H1 (cell line): Measurements from ENCODE around the gene IKZF1. TPM values are rescaled to one million over a fixed set of nuclear protein-coding genes. Genes with fewer than 3 reads are reported as not detected.
A peak's percentile ranks its signal among the peaks of the same experiment; 100 is the strongest.

Experiments used
- CTCF ChIA-PET: fragments of 300-600 bp; sonication (Branson Sonifier 250); formaldehyde crosslinking; loops from one replicate; lab custom pipeline; 2021; ENCODE audit not compliant: partially characterized antibody; lab: Charles Lee
- POLR2A ChIA-PET: fragments of 300-600 bp; sonication (Branson Sonifier 250); formaldehyde crosslinking; loops from one replicate; lab custom pipeline; 2021; ENCODE audit warnings: inconsistent platforms; ENCODE audit not compliant: partially characterized antibody; lab: Charles Lee
- DNase-seq, 2 experiments: peaks; one replicate each; pipeline versions ENCODE4 v3.0.0 to v3.0.0-alpha.2; 2010 to 2022; ENCODE audit warnings: low spot score in 2 of 2, low read depth in 1 of 2, mixed read lengths in 1 of 2
- FAIRE-seq: peaks from 2 replicates; lab custom pipeline; 2011; peaks lifted over from hg19 to GRCh38; lab: Jason Lieb, UNC
- H2AFZ ChIP-seq: 2 replicates; pipeline ENCODE4 v1.8.1; 2012; ENCODE audit warnings: low read length, inconsistent platforms
- H2AK5ac ChIP-seq: 2 replicates; pipeline ENCODE4 v1.6.1; 2013; ENCODE audit warnings: low read depth, low read length
- H2BK120ac ChIP-seq: replicated peaks from 2 replicates; pipeline ENCODE3; 2013; ENCODE audit warnings: low read depth, low read length, inconsistent platforms
- H2BK12ac ChIP-seq: 2 replicates; pipeline ENCODE4 v1.6.1; 2013; ENCODE audit warnings: low read depth, low read length
- H2BK15ac ChIP-seq: 2 replicates; pipeline ENCODE4 v1.6.1; 2013; ENCODE audit warnings: low read length
- H2BK20ac ChIP-seq: 2 replicates; pipeline ENCODE4 v1.6.1; 2013; ENCODE audit warnings: low read length
- H2BK5ac ChIP-seq: 2 replicates; pipeline ENCODE4 v1.6.1; 2013; ENCODE audit warnings: low read depth, low read length
- H3K14ac ChIP-seq: 2 replicates; pipeline ENCODE4 v1.6.1; 2013; ENCODE audit warnings: inconsistent platforms; ENCODE audit not compliant: insufficient read length
- H3K18ac ChIP-seq: 2 replicates; pipeline ENCODE4 v1.6.1; 2013; ENCODE audit warnings: low read length; ENCODE audit errors: extremely low read depth
- H3K23ac ChIP-seq: 2 replicates; pipeline ENCODE4 v1.6.1; 2013; ENCODE audit warnings: inconsistent platforms; ENCODE audit not compliant: insufficient read length
- H3K23me2 ChIP-seq: 2 replicates; pipeline ENCODE4 v1.6.1; 2013; ENCODE audit warnings: low read depth, low read length
- H3K27ac ChIP-seq: 2 replicates; pipeline ENCODE4 v1.6.1; 2011; ENCODE audit warnings: low read depth, low read length, inconsistent platforms
- H3K27me3 ChIP-seq, 4 experiments: replicated peaks in 1 of 4; 1 replicate in 1 of 4; 2 replicates in 3 of 4; pipeline versions ENCODE4 v1.6.1 to v1.8.1; 2011 to 2013; ENCODE audit warnings: low read length in 3 of 4, mild to moderate bottlenecking in 3 of 4, inconsistent platforms in 2 of 4, mixed read lengths in 2 of 4, moderate library complexity in 1 of 4; ENCODE audit not compliant: control insufficient read depth in 3 of 4, insufficient read depth in 3 of 4; ENCODE audit errors: extremely low read depth in 1 of 4
- H3K36me3 ChIP-seq, 4 experiments: 2 replicates each; pipeline versions ENCODE4 v1.6.1 to v1.8.1; 2011 to 2013; ENCODE audit warnings: mild to moderate bottlenecking in 4 of 4, low read length in 3 of 4, moderate library complexity in 2 of 4, control low read depth in 1 of 4, inconsistent platforms in 1 of 4; ENCODE audit not compliant: insufficient read depth in 4 of 4, control insufficient read depth in 2 of 4
- H3K4ac ChIP-seq: replicated peaks from 2 replicates; pipeline ENCODE3; 2013; ENCODE audit warnings: low read length, low read depth, mixed read lengths, inconsistent platforms; ENCODE audit not compliant: insufficient read length
- H3K4me1 ChIP-seq, 4 experiments: replicated peaks in 1 of 4; 1 replicate in 1 of 4; 2 replicates in 3 of 4; pipeline versions ENCODE4 v1.6.1 to v1.8.1; 2011 to 2013; ENCODE audit warnings: low read length in 3 of 4, inconsistent platforms in 2 of 4, mixed read lengths in 1 of 4; ENCODE audit not compliant: insufficient read depth in 4 of 4, control insufficient read depth in 3 of 4
- H3K4me2 ChIP-seq, 2 experiments: 2 replicates each; pipeline versions ENCODE4 v1.6.1 to v1.8.1; 2011 to 2013; ENCODE audit warnings: low read depth in 2 of 2, low read length in 2 of 2, control low read depth in 1 of 2, inconsistent platforms in 1 of 2, mild to moderate bottlenecking in 1 of 2; ENCODE audit not compliant: insufficient read depth in 1 of 2
- H3K4me3 ChIP-seq, 4 experiments: fragments of 200-600, 300-600 bp in 1 of 4; sonication (generic), shearing (Covaris generic), sonication (Bioruptor Twin) in 1 of 4; 2 replicates each; pipeline versions ENCODE4 v1.5.1 to v1.8.1; 2011 to 2016; ENCODE audit warnings: low read length in 4 of 4, low read depth in 3 of 4, control low read depth in 2 of 4, inconsistent platforms in 2 of 4, mild to moderate bottlenecking in 2 of 4, mixed read lengths in 1 of 4, moderate library complexity in 1 of 4; ENCODE audit not compliant: insufficient read depth in 2 of 4; ENCODE audit errors: extremely low read depth in 1 of 4
- H3K56ac ChIP-seq: replicated peaks from 2 replicates; pipeline ENCODE3; 2013; ENCODE audit warnings: low read depth, mild to moderate bottlenecking, mixed read lengths, low read length, inconsistent platforms; ENCODE audit not compliant: insufficient read length
- H3K79me1 ChIP-seq: 2 replicates; pipeline ENCODE4 v1.6.1; 2013; ENCODE audit warnings: low read depth, low read length, control low read depth
- H3K79me2 ChIP-seq, 2 experiments: 2 replicates each; pipeline versions ENCODE4 v1.6.1 to v1.8.1; 2012 to 2013; ENCODE audit warnings: low read length in 2 of 2, mild to moderate bottlenecking in 2 of 2, inconsistent platforms in 1 of 2; ENCODE audit not compliant: insufficient read depth in 2 of 2, control insufficient read depth in 1 of 2
- H3K9ac ChIP-seq, 4 experiments: replicated peaks in 1 of 4; 1 replicate in 1 of 4; 2 replicates in 3 of 4; pipeline versions ENCODE4 v1.6.1 to v1.8.1; 2011 to 2013; ENCODE audit warnings: low read depth in 3 of 4, low read length in 3 of 4, control low read depth in 2 of 4, mild to moderate bottlenecking in 2 of 4, moderate library complexity in 2 of 4, inconsistent platforms in 1 of 4; ENCODE audit errors: extremely low read depth in 1 of 4
- H3K9me3 ChIP-seq, 2 experiments: 2 replicates each; pipeline versions ENCODE4 v1.6.1 to v1.8.1; 2012 to 2013; ENCODE audit warnings: mild to moderate bottlenecking in 2 of 2, moderate library complexity in 2 of 2, control low read depth in 1 of 2, inconsistent platforms in 1 of 2, low read depth in 1 of 2, low read length in 1 of 2, mixed read lengths in 1 of 2; ENCODE audit not compliant: insufficient read depth in 2 of 2
- H4K20me1 ChIP-seq, 2 experiments: replicated peaks in 1 of 2; 2 replicates each; pipeline versions ENCODE3 to v1.8.1; 2011 to 2013; ENCODE audit warnings: inconsistent platforms in 2 of 2, low read length in 2 of 2, mild to moderate bottlenecking in 1 of 2; ENCODE audit not compliant: insufficient read depth in 2 of 2, control insufficient read depth in 1 of 2
- H4K5ac ChIP-seq: 2 replicates; pipeline ENCODE4 v1.6.1; 2013; ENCODE audit warnings: low read length, low read depth, mixed read lengths, inconsistent platforms; ENCODE audit not compliant: insufficient read length
- H4K8ac ChIP-seq: 2 replicates; pipeline ENCODE4 v1.8.0; 2013; ENCODE audit warnings: mild to moderate bottlenecking, moderate library complexity, low read length, inconsistent platforms; ENCODE audit not compliant: insufficient read depth; ENCODE audit errors: extremely low read depth
- H4K91ac ChIP-seq: replicated peaks from 2 replicates; pipeline ENCODE3; 2013; ENCODE audit warnings: low read length, mixed read lengths, inconsistent platforms; ENCODE audit not compliant: insufficient read length
- CEBPB ChIP-seq: IDR thresholded peaks from 2 replicates; pipeline ENCODE4 v1.6.1; 2012; ENCODE audit warnings: low read depth, low read length
- EZH2 ChIP-seq: fragments of 200-600 bp; sonication (generic); IDR thresholded peaks from 2 replicates; pipeline ENCODE4 v1.7.1; 2012; ENCODE audit warnings: low read depth, mild to moderate bottlenecking, moderate library complexity, low read length, inconsistent platforms; ENCODE audit not compliant: severe bottlenecking
- KDM1A ChIP-seq: fragments of 200-600, 300-600 bp; sonication (generic); IDR thresholded peaks from 2 replicates; pipeline ENCODE4 v1.7.1; 2016; ENCODE audit warnings: mild to moderate bottlenecking, low read length, borderline replicate concordance
- NRF1 ChIP-seq: IDR thresholded peaks from 2 replicates; pipeline ENCODE4 v1.6.1; 2011; ENCODE audit warnings: mild to moderate bottlenecking, low read depth, low read length, improper control_type of control experiment
- POLR2A ChIP-seq, 2 experiments: IDR thresholded peaks; 1 replicate in 1 of 2; 2 replicates in 1 of 2; pipeline ENCODE4 v1.6.1; 2011; ENCODE audit warnings: low read depth in 2 of 2, low read length in 2 of 2, mild to moderate bottlenecking in 2 of 2; ENCODE audit errors: control extremely low read depth in 1 of 2
- POLR2AphosphoS5 ChIP-seq: IDR thresholded peaks from 2 replicates; pipeline ENCODE4 v1.6.1; 2011; ENCODE audit warnings: low read depth, low read length
- RNF2 ChIP-seq: fragments of 200-900, 300-1000 bp; sonication (generic); IDR thresholded peaks from 2 replicates; pipeline ENCODE4 v1.7.1; 2016; ENCODE audit warnings: borderline replicate concordance, low read depth, mild to moderate bottlenecking, antibody characterized with exemption, low read length; ENCODE audit not compliant: poor library complexity, severe bottlenecking; ENCODE audit errors: missing control alignments
- SAP30 ChIP-seq: fragments of 300-600 bp; sonication (generic); IDR thresholded peaks from 2 replicates; pipeline ENCODE4 v1.7.1; 2012; ENCODE audit warnings: low read length, moderate library complexity, mild to moderate bottlenecking, inconsistent platforms; ENCODE audit not compliant: insufficient read depth, insufficient replicate concordance
- SP1 ChIP-seq: IDR thresholded peaks from 2 replicates; pipeline ENCODE4 v1.6.1; 2011; ENCODE audit warnings: low read depth, low read length
- SUZ12 ChIP-seq: fragments of 200-600 bp; sonication (generic); IDR thresholded peaks from 2 replicates; pipeline ENCODE4 v1.6.1; 2012; ENCODE audit warnings: mild to moderate bottlenecking, inconsistent platforms, low read length, moderate library complexity, mixed read lengths
- WGBS, 2 experiments: shearing (Covaris generic) in 1 of 2; methylation state at CpG; one replicate each; pipeline versions ENCODE4 v1.1.6 to v1.1.7; 2013 to 2015; ENCODE audit warnings: low lambda C conversion rate in 2 of 2, mixed read lengths in 2 of 2, inconsistent platforms in 1 of 2, low coverage in 1 of 2, missing lambda C conversion rate in 1 of 2; ENCODE audit not compliant: insufficient replicate concordance in 2 of 2, insufficient coverage in 1 of 2, insufficient read length in 1 of 2; ENCODE audit errors: extremely low coverage in 1 of 2, missing lambda C conversion rate in 1 of 2; 5-methylcytosine and 5-hydroxymethylcytosine counted together
- polyA plus RNA-seq, 7 experiments: library from polyadenylated mRNA; depleted of rRNA in 3 of 7; stranded (reverse) in 5 of 7; unstranded in 2 of 7; fragments of >200 nt in 5 of 7; fragments of 200-250 nt in 2 of 7; gene quantifications; 1 replicate in 5 of 7; 2 replicates in 1 of 7; 4 replicates in 1 of 7; pipeline versions ENCODE4 v1.2.1 to v1.2.3, GENCODE V29; 2011 to 2013; ENCODE audit warnings: missing spikeins in 2 of 7, mixed read lengths in 2 of 7
- total RNA-seq: library from RNA; stranded (reverse); fragmentation: NEBNext Ultra II Directional; extraction: Animal tissue kit (Norgen Biotek cat#: 25700); gene quantifications from 2 replicates; pipeline ENCODE4 v1.2.1, GENCODE V29; 2021
- TF ChIP-seq, protein P1 (sequence below): IDR thresholded peaks from 2 replicates; pipeline ENCODE4 v1.6.1; 2011; ENCODE audit warnings: low read length, improper control_type of control experiment

Gene IKZF1
- total and polyA plus RNA-seq, 2 of the 8 experiments (the other 6 are each of a cell fraction or from before 2014, with no cell fraction given) = 0.74 to 1.5 TPM

DNA sequence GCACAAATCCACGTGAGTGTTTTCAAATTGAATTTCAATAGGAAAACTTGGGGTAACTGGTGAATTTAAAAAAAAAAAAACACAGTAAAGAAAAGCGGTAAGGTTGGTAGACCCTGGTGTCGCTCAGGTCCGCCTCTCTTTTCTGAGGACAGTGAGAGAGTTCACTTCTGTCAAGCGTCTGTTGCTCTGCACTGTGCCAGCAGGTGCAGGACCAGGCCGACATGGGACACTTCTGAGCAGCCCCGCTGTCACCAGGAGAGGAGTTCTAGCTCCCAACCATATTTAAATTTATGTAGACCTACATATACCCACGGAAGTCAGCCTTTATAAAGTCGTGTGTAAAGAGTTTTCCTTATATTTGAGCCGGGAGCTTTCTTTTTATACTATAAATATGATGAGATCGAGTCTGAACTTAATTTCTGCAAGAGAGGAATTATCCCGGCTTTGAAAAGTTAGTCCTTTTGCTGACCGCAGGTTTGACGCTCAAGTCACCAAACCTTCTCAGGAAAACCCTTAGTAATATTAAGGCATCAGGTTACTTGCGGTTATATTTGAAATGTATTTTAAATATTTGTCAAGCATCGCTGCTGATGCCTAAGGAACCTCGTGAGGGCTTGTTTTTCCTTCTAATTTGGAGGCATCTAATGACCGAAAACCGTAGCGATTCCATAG is 531 bp downstream of the IKZF1 start:
- Histone ChIP-seq H3K79me2 (no peaks in the 10 kb centered on the region), H3K79me1 (no peaks in the 10 kb centered on the region), H3K9ac (no peak overlapping the region; a peak in 1 of 7 replicates), H4K5ac (no peak overlapping the region), H2BK5ac (no peak overlapping the region), H2BK15ac (no peak overlapping the region), H3K56ac (no peak overlapping the region), H4K20me1 (no peaks in the 10 kb centered on the region), H3K23me2 (peaks cover 11% of the 10 kb centered on the region), H2AK5ac (no peak overlapping the region), H3K18ac (no peak overlapping the region), H3K9me3 (peaks cover 0 to 4% of the 10 kb centered on the region in 2 experiments; a peak in 2 of 4 replicates), H3K4me3 (peak overlapping the region; percentile 38 to 66 (median 46)), H3K4me2 (peak overlapping the region; percentile 69 to 85), H3K27me3 (peaks cover 16 to 41% (median 35%) of the 10 kb centered on the region in 4 experiments), H2AFZ (no peak overlapping the region), H4K8ac (no peak overlapping the region), H3K4me1 (peaks cover 0 to 14% (median 3%) of the 10 kb centered on the region in 4 experiments; a peak in 5 of 7 replicates), H3K36me3 (no peaks in the 10 kb centered on the region), H3K23ac (no peak overlapping the region), H3K27ac (no peak overlapping the region), H3K14ac (no peak overlapping the region), H3K4ac (no peak overlapping the region), H2BK20ac (no peak overlapping the region), H4K91ac (no peak overlapping the region), H2BK12ac (no peak overlapping the region), H2BK120ac (no peak overlapping the region)
- CTCF ChIA-PET = interaction anchor here (1.2 to 2.7 kb wide), 4 partner anchors 34 to 113 kb away, joined by 3 to 7 read pairs (median 3); no protein-coding TSS in a partner anchor
- FAIRE-seq (no peak), DNase-seq (no peak)
- WGBS, 2 experiments = 42% methylated on average over 19 of the region's 20 CpGs; no CpG with 5 or more reads in 1 of the 2 experiments
- POLR2A ChIA-PET = interaction anchor here (1.7 kb wide), 1 partner anchor 11 kb away, joined by 3 read pairs; no protein-coding TSS in a partner anchor
- TF ChIP-seq CEBPB (no peak), NRF1 (no peak), SAP30 (no peak), RNF2 (peak; percentile 29), POLR2AphosphoS5 (no peak), SUZ12 (peak; percentile 33), KDM1A (no peak), POLR2A (IDR thresholded peaks at IDR 0.05; ENCODE audit: control extremely low read depth in 1 of 2, low read depth in 2 of 2, low read length in 2 of 2) (no peak), EZH2 (peak; percentile 74), SP1 (no peak)
- TF ChIP-seq, protein P1, sequence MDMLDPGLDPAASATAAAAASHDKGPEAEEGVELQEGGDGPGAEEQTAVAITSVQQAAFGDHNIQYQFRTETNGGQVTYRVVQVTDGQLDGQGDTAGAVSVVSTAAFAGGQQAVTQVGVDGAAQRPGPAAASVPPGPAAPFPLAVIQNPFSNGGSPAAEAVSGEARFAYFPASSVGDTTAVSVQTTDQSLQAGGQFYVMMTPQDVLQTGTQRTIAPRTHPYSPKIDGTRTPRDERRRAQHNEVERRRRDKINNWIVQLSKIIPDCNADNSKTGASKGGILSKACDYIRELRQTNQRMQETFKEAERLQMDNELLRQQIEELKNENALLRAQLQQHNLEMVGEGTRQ = no peak
